GM18867 (cell line): Measurements from ENCODE around the gene GAD1.

ENCODE experiments used
- ATAC-seq: cut with Tn5 transposase; IDR thresholded peaks from one replicate; pipeline ENCODE4 v1.9.1; 2021; ENCODE audit warnings: mild to moderate bottlenecking, moderate library complexity; ENCODE audit not compliant: unreplicated experiment

Gene GAD1

GRCh38 chr2:170816504-170817092 is at the start of gene GAD1:
Gene GAD1, plus strand, starts transcription at chr2:170816887. Its CDS starts 1,705 bp downstream, at chr2:170818592.
- peak; percentile 46 for ATAC-seq

DNA sequence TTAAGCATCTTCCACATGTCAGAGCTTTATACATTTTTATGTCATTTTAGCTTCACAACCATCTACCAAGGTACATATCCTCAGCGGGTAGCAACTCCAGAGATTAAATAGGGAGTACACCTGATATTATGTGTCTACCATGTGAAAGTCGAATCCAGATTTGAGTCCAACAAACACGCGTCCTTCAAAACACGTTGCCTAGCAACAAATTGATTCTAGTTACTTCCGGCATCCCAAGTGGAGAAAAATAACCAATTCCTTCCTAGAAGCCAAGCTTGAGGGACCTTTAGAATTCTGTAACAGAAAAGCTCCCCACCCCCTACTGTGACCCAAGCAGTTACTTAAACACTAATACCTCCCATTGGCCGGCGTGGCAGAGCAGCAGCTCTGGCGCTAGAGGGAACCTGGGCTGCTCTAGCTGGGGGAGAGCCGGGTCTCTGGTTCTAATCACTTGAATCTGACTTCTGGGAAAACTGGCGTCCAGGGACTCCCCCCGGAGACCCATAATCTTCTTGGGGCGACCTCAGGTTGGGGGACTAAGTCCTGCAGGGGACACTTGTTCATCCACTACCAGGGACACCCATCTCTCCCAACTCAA is 46.6 kb upstream of the GAD1 start, which contains the start of gene ERICH2:
ERICH2 (plus strand) TSS at position 371 of the 598 bp plus-strand sequence. CDS start 304 bp downstream, outside the sequence.
- peak; percentile 54 for ATAC-seq

DNA sequence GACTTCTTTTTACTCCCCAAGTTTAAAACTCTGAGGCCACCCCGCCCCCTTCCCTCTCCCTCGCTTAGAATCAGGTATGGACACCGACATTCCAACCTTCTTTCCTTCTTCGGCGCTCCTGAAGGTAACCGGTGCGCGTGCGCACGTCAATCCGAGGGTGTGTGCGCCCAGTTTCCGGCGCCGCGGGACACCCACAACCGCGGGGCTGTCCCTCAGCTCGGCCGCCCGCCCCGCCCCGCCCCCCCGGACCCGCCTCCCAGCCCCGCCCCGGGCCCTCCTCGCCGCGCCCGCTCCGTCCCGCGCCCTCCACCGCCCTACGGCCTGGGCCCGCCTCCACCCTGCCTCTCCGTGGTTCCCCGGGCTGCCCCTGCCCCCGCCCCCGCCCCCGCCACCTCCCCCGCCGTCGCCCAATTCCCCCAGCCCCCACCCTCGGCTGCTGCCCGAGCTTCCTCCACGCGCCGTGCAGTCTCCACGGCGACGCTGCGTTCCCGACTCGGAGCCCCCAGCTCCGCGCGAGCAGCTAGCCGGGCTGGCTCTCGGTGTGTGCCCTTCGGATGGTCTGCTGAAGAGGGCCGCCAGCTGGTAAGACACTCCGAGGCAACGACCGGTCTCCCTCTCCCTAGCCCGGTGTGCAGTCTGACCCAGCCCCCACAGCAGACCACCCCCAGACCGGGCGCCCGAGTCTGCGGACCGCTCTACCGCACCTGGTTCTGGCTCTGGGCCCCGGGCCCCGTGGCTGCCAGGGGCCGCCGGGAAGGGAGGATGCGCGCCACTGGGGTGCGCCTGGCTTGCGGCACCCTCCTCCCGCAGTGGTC is 45.9 kb upstream of the GAD1 start:
- peak; percentile 82 for ATAC-seq

DNA sequence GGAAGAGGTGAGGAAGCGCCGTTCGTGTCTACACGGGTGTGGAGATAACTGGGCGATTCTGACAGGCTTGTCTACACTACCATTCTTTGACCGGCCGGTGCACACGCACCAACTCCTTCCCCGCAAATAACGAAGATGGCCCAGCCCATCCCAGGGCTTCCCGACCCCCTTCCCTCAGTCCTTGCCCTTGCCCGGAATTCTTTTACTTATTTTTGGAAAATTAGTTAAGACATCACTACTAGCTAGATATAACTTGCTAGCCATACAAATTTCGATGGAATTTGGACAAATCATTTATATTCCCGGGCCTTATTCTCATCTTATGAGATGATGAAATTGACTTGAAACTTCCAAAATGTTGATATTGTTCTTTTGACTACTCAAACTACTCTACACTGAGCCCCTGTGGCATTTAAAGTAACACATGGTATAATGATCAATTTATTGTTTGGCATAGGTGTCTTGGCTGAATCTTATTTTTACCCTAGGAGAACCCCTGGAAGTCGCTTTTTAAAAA is 45.2 kb upstream of the GAD1 start:
- ATAC-seq: no peak

DNA sequence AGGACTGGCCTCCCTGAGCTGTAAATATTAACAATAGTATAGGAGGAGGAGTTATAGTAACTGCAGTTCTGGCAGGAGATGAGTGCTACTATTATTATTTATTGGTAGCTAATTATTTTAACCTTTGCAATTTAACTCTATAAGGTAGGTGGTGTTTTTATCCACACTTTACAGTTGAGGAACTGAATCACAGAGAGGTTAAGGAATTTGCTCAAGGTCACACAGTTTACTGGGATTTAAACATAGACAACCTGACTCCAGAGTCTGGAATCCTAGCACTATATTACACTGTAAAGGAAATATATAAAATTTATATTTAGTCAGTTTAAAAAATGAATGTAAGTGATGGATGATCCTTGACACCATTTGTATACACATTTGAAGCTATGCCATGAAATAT is 44.4 kb upstream of the GAD1 start:
- no peak for ATAC-seq

DNA sequence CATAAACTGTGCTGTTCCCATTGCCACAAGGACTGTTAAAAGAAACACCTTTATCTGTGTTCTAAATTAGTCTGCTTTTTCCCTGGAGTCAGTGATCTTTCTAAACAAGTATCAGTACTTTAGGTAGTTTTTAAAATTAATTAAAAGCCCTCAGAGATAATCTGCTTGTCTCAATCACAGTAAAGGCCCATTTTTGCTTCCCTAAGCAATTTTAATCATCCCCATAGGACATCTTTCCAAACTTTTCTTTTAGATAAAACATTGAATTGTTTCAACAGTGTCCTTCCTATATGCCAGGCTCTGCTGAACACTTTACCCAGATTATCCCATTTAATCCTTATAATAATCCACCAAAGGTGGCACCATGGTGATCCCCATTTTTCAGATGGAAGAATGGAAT is 42.6 kb upstream of the GAD1 start:
- no peak for ATAC-seq

GRCh38 chr2:170778900-170779299 is 37.8 kb upstream of the GAD1 start:
- no peak for ATAC-seq

DNA sequence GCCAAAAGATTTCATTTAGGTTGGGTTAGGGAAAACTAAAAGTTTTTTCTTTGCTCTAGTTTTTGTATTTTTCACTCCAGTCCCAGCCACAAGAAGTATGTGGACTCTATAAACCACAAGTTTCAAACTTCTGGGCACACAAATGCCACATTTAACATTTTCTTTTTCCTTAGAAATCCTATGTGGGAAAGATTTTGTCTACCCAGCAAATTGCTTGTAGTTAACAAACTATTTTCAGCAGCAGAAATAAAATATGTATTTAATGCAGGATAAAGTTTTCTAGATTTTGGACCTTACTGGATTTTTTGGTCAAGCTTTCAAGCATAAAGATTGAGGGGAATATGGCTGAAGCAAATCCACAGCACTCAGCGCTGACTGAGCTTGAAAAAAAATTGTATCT is 37.4 kb upstream of the GAD1 start:
- ATAC-seq: no peak

GRCh38 chr2:170782673-170783072 is 34.0 kb upstream of the GAD1 start:
- ATAC-seq: no peak

DNA sequence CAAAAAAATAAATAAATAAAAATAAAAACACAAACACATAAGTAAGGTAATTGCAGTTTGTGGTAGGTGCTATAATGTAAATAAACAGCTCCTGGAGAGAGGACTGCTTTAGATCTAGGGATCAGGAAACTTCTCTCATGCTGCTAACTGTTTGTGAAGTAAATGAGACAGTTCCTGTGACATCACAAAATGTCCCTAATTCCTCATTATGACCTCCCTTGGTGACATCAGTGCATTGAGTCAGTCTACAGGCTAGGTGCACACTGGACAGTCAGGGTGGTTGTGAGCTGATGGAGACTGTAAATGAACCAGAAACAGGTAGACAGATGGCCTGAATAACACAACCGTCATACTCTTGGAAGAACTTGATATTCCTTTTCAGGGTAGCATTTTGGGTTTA is 33.1 kb upstream of the GAD1 start:
- ATAC-seq: no peak

GRCh38 chr2:170798996-170799395 is 17.7 kb upstream of the GAD1 start:
- ATAC-seq: no peak

DNA sequence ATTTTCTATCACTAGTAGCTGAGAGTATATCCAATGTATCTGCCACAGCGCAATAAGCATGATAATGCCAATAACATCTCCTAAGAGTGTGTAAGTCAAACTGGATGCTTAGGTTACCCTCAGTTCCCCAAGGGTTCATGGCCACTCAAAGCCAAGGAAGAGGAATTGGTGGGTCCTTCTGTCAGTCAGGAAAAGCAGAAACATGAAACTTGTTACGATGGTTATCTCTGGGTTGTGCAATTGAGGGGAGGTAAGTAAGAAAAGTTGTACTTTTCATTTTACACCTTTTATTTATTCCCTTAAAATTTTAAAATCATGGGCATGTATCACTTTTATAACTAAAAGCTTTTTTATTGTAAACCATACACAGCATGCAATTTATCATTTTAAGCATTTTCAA is 10.1 kb upstream of the GAD1 start:
- ATAC-seq: no peak

- no peak for ATAC-seq
Measured at GRCh38 chr2:170812710-170813600, 3.7 kb upstream of the GAD1 start.

- no peak for ATAC-seq
Measured at GRCh38 chr2:170813611-170814532, 2.8 kb upstream of the GAD1 start.

DNA sequence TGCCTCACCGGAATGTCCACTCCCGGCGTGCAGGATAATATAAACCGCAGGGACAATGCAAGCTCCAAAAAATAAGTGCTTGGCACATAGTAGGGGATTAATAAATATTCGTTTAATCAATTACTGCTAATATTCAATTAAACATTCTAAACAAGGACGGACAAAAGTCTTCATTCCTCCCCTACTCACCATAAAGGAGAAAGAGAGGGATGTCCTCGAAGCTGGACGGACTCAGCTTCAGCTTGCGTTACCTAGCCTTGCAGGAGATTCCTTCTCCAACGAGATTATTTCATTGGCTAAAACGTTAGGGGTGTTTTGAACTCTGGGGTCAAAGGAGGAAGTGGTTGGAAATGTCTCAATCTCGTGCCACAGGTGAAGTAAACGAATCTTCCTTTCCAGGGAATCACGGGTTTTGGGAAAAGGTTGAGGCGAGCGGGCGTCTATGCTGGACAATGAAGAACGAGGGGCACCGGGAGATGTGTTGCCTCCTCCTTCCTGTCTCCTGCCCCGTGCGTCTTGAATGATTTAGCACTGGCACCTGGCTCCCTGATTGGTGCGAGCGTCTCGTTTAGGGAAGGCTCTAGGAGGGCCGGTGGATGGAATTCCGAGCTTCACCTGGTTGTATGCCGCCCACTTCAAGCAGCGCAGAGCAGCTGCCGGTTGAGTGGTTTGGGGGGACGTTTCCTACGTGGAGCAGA is 2.0 kb upstream of the GAD1 start:
- no peak for ATAC-seq

- ATAC-seq: no peak
Measured at GRCh38 chr2:170815311-170815710, 1.4 kb upstream of the GAD1 start.

GRCh38 chr2:170815746-170816503 is 762 bp upstream of the GAD1 start:
- peak; percentile 46 for ATAC-seq
